HEK293 (cell line): ENCODE measurements around the gene TMEM179.

Source experiments
- HOXD13 ChIP-seq: sonication (generic); formaldehyde crosslinking; IDR thresholded peaks from 2 replicates; pipeline ENCODE4 v1.8.0; 2022; ENCODE audit warnings: missing genetic modification reagents, borderline replicate concordance
- MEIS1 ChIP-seq: sonication (generic); formaldehyde crosslinking; IDR thresholded peaks from 2 replicates; pipeline ENCODE4 v1.8.1; 2022; ENCODE audit warnings: missing genetic modification reagents, mild to moderate bottlenecking, borderline replicate concordance
- REPIN1 ChIP-seq: fragments of 450-650 bp; formaldehyde crosslinking; IDR thresholded peaks from 2 replicates; pipeline ENCODE4 v1.5.1; 2017; ENCODE audit warnings: missing biosample characterization, missing genetic modification characterization, low read depth
- ZBTB20 ChIP-seq: fragments of 450-650 bp; formaldehyde crosslinking; IDR thresholded peaks from 2 replicates; pipeline ENCODE4 v1.5.1; 2016; ENCODE audit warnings: missing biosample characterization, missing genetic modification characterization
- ZBTB48 ChIP-seq: fragments of 450-650 bp; formaldehyde crosslinking; IDR thresholded peaks from 2 replicates; pipeline ENCODE4 v1.5.1; 2016; ENCODE audit warnings: missing biosample characterization, missing genetic modification characterization
- ZBTB6 ChIP-seq: fragments of 450-650 bp; formaldehyde crosslinking; IDR thresholded peaks from 2 replicates; pipeline ENCODE4 v1.5.1; 2017; ENCODE audit warnings: missing biosample characterization, missing genetic modification characterization
- ZFHX2 ChIP-seq: fragments of 450-650 bp; formaldehyde crosslinking; conservative IDR thresholded peaks from 2 replicates; pipeline ENCODE4 v1.5.1; 2016; ENCODE audit warnings: missing biosample characterization, missing genetic modification characterization
- ZNF114 ChIP-seq: fragments of 450-650 bp; formaldehyde crosslinking; IDR thresholded peaks from 2 replicates; pipeline ENCODE4 v1.5.0; 2017; ENCODE audit warnings: missing biosample characterization, missing genetic modification characterization
- ZNF138 ChIP-seq: fragments of 450-650 bp; formaldehyde crosslinking; IDR thresholded peaks from 2 replicates; pipeline ENCODE4 v1.5.1; 2016; ENCODE audit warnings: missing biosample characterization, missing genetic modification characterization, borderline replicate concordance
- ZNF23 ChIP-seq: fragments of 450-650 bp; formaldehyde crosslinking; IDR thresholded peaks from 2 replicates; pipeline ENCODE4 v1.5.1; 2016; ENCODE audit warnings: missing biosample characterization, missing genetic modification characterization, borderline replicate concordance
- ZNF311 ChIP-seq: fragments of 450-650 bp; formaldehyde crosslinking; IDR thresholded peaks from 2 replicates; pipeline ENCODE4 v1.5.1; 2017; ENCODE audit warnings: missing biosample characterization, missing genetic modification characterization, borderline replicate concordance
- ZNF341 ChIP-seq: fragments of 450-650 bp; formaldehyde crosslinking; IDR thresholded peaks from 2 replicates; pipeline ENCODE4; 2016; ENCODE audit warnings: low read depth, missing biosample characterization, missing genetic modification characterization
- ZNF391 ChIP-seq: fragments of 450-650 bp; formaldehyde crosslinking; IDR thresholded peaks from 2 replicates; pipeline ENCODE4 v1.5.1; 2016; ENCODE audit warnings: low read depth, missing biosample characterization, missing genetic modification characterization, borderline replicate concordance
- ZNF404 ChIP-seq: fragments of 450-650 bp; formaldehyde crosslinking; IDR thresholded peaks from 2 replicates; pipeline ENCODE4 v1.5.1; 2017; ENCODE audit warnings: missing biosample characterization, missing genetic modification characterization
- ZNF433 ChIP-seq: fragments of 450-650 bp; formaldehyde crosslinking; IDR thresholded peaks from 2 replicates; pipeline ENCODE4 v1.5.1; 2016; ENCODE audit warnings: missing biosample characterization, missing genetic modification characterization, low read depth
- ZNF596 ChIP-seq: fragments of 450-650 bp; IDR thresholded peaks from 2 replicates; pipeline ENCODE4 v1.5.0; 2018; ENCODE audit warnings: missing biosample characterization, mild to moderate bottlenecking, missing genetic modification characterization, moderate library complexity
- ZNF600 ChIP-seq: fragments of 450-650 bp; formaldehyde crosslinking; IDR thresholded peaks from 2 replicates; pipeline ENCODE4 v1.5.1; 2016; ENCODE audit warnings: missing biosample characterization, missing genetic modification characterization
- ZNF626 ChIP-seq: fragments of 450-650 bp; sonication (Bioruptor Pico); formaldehyde crosslinking; IDR thresholded peaks from 2 replicates; pipeline ENCODE4 v1.5.1; 2018; ENCODE audit warnings: missing biosample characterization, missing genetic modification characterization, inconsistent platforms
- ZNF670 ChIP-seq: fragments of 450-650 bp; formaldehyde crosslinking; IDR thresholded peaks from 2 replicates; pipeline ENCODE4 v1.5.1; 2016; ENCODE audit warnings: missing biosample characterization, missing genetic modification characterization, low read depth
- ZNF76 ChIP-seq: fragments of 450-650 bp; formaldehyde crosslinking; IDR thresholded peaks from 2 replicates; pipeline ENCODE4; 2016; ENCODE audit warnings: low read depth, missing biosample characterization, missing genetic modification characterization, borderline replicate concordance
- ZNF830 ChIP-seq: fragments of 450-650 bp; IDR thresholded peaks from 2 replicates; pipeline ENCODE4 v1.5.0; 2018; ENCODE audit warnings: missing biosample characterization, missing genetic modification characterization, low read depth, mild to moderate bottlenecking, moderate library complexity
- TF ChIP-seq, protein P1 (sequence below): fragments of 450-650 bp; formaldehyde crosslinking; IDR thresholded peaks from 2 replicates; pipeline ENCODE4 v1.5.1; 2016; ENCODE audit warnings: missing biosample characterization, missing genetic modification characterization
- TF ChIP-seq, protein P2 (sequence below): fragments of 450-650 bp; formaldehyde crosslinking; IDR thresholded peaks from 2 replicates; pipeline ENCODE4 v1.5.1; 2017; ENCODE audit warnings: missing biosample characterization, missing genetic modification characterization
- TF ChIP-seq, protein P3 (sequence below): fragments of 450-650 bp; formaldehyde crosslinking; IDR thresholded peaks from 2 replicates; pipeline ENCODE4 v1.5.1; 2016; ENCODE audit warnings: missing biosample characterization, missing genetic modification characterization, borderline replicate concordance
- TF ChIP-seq, protein P4 (sequence below): fragments of 450-650 bp; formaldehyde crosslinking; IDR thresholded peaks from 2 replicates; pipeline ENCODE4 v1.5.1; 2017; ENCODE audit warnings: missing biosample characterization, missing genetic modification characterization

The TMEM179 gene

GRCh38 chr14:104583424-104584306 lies 20.9 kb downstream of the TMEM179 start (continued):
- TF ChIP-seq MEIS1 (CRISPR knock-in tag) (no peak), ZNF311 (no peak), ZNF391 (no peak), ZBTB48 (tag by site-specific recombination) (no peak), ZNF626 (tag by site-specific recombination) (no peak), ZNF670 (tag by site-specific recombination) (no peak), ZNF23 (tag by site-specific recombination) (no peak), ZNF433 (tag by site-specific recombination) (no peak), REPIN1 (tag by site-specific recombination) (no peak), ZNF404 (tag by site-specific recombination) (no peak), ZNF76 (tag by site-specific recombination) (no peak), ZBTB20 (tag by site-specific recombination) (0 out of 2 replicates have a peak, but pooled peaks have one; percentile 21), HOXD13 (CRISPR knock-in tag) (no peak), ZNF341 (tag by site-specific recombination) (no peak), ZNF596 (tag by site-specific recombination) (no peak), ZBTB6 (tag by site-specific recombination) (no peak), ZNF830 (tag by site-specific recombination) (no peak), ZNF138 (tag by site-specific recombination) (no peak), ZNF600 (tag by site-specific recombination) (peak; percentile 38; the same call in 1 of the 2 replicates), ZNF114 (tag by site-specific recombination) (no peak), ZFHX2 (tag by site-specific recombination) (peak; percentile 68)
- TF ChIP-seq, protein P1, sequence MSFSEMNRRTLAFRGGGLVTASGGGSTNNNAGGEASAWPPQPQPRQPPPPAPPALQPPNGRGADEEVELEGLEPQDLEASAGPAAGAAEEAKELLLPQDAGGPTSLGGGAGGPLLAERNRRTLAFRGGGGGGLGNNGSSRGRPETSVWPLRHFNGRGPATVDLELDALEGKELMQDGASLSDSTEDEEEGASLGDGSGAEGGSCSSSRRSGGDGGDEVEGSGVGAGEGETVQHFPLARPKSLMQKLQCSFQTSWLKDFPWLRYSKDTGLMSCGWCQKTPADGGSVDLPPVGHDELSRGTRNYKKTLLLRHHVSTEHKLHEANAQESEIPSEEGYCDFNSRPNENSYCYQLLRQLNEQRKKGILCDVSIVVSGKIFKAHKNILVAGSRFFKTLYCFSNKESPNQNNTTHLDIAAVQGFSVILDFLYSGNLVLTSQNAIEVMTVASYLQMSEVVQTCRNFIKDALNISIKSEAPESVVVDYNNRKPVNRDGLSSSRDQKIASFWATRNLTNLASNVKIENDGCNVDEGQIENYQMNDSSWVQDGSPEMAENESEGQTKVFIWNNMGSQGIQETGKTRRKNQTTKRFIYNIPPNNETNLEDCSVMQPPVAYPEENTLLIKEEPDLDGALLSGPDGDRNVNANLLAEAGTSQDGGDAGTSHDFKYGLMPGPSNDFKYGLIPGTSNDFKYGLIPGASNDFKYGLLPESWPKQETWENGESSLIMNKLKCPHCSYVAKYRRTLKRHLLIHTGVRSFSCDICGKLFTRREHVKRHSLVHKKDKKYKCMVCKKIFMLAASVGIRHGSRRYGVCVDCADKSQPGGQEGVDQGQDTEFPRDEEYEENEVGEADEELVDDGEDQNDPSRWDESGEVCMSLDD = peak; percentile 27; the same call in 1 of the 2 replicates
- TF ChIP-seq, protein P2, sequence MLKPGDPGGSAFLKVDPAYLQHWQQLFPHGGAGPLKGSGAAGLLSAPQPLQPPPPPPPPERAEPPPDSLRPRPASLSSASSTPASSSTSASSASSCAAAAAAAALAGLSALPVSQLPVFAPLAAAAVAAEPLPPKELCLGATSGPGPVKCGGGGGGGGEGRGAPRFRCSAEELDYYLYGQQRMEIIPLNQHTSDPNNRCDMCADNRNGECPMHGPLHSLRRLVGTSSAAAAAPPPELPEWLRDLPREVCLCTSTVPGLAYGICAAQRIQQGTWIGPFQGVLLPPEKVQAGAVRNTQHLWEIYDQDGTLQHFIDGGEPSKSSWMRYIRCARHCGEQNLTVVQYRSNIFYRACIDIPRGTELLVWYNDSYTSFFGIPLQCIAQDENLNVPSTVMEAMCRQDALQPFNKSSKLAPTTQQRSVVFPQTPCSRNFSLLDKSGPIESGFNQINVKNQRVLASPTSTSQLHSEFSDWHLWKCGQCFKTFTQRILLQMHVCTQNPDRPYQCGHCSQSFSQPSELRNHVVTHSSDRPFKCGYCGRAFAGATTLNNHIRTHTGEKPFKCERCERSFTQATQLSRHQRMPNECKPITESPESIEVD (tag by site-specific recombination) = no peak
- TF ChIP-seq, protein P3, sequence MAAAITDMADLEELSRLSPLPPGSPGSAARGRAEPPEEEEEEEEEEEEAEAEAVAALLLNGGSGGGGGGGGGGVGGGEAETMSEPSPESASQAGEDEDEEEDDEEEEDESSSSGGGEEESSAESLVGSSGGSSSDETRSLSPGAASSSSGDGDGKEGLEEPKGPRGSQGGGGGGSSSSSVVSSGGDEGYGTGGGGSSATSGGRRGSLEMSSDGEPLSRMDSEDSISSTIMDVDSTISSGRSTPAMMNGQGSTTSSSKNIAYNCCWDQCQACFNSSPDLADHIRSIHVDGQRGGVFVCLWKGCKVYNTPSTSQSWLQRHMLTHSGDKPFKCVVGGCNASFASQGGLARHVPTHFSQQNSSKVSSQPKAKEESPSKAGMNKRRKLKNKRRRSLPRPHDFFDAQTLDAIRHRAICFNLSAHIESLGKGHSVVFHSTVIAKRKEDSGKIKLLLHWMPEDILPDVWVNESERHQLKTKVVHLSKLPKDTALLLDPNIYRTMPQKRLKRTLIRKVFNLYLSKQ = no peak
- TF ChIP-seq, protein P4, sequence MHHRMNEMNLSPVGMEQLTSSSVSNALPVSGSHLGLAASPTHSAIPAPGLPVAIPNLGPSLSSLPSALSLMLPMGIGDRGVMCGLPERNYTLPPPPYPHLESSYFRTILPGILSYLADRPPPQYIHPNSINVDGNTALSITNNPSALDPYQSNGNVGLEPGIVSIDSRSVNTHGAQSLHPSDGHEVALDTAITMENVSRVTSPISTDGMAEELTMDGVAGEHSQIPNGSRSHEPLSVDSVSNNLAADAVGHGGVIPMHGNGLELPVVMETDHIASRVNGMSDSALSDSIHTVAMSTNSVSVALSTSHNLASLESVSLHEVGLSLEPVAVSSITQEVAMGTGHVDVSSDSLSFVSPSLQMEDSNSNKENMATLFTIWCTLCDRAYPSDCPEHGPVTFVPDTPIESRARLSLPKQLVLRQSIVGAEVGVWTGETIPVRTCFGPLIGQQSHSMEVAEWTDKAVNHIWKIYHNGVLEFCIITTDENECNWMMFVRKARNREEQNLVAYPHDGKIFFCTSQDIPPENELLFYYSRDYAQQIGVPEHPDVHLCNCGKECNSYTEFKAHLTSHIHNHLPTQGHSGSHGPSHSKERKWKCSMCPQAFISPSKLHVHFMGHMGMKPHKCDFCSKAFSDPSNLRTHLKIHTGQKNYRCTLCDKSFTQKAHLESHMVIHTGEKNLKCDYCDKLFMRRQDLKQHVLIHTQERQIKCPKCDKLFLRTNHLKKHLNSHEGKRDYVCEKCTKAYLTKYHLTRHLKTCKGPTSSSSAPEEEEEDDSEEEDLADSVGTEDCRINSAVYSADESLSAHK = no peak
